CD14-positive monocyte (primary cell): ENCODE data around the gene CHST10. TPM values are rescaled to one million over a fixed set of nuclear protein-coding genes. Genes with fewer than 3 reads are reported as not detected.
"Not testable (repeated sequence)": the region's sequence is repeated elsewhere in the genome, so short reads cannot be mapped to it uniquely, and the experiment has no call there.

Experiments used
- DNase-seq, 3 donors: peaks; one replicate each; pipeline ENCODE4 v3.0.0-alpha.2; 2011 to 2022
- H2AFZ ChIP-seq: 2 replicates; pipeline ENCODE4 v1.6.0; 2012; ENCODE audit warnings: mild to moderate bottlenecking, low read depth, low read length, inconsistent platforms; ENCODE audit not compliant: insufficient read depth, poor library complexity, severe bottlenecking
- H3K27ac ChIP-seq, 2 donors: 1 replicate in 1 of 2; 2 replicates in 1 of 2; pipeline ENCODE4 v1.5.1; 2012 to 2013; ENCODE audit warnings: low read length in 2 of 2, control low read depth in 1 of 2, inconsistent platforms in 1 of 2, low read depth in 1 of 2, mild to moderate bottlenecking in 1 of 2
- H3K27me3 ChIP-seq, 2 donors: one replicate each; pipeline versions ENCODE4 v1.6.0 to v1.6.1; 2011 to 2013; ENCODE audit warnings: low read length in 2 of 2; ENCODE audit not compliant: control insufficient read depth in 2 of 2, insufficient read depth in 2 of 2
- H3K36me3 ChIP-seq, 2 donors: replicated peaks in 1 of 2; 1 replicate in 1 of 2; 2 replicates in 1 of 2; pipeline versions ENCODE4 v1.5.1 to v1.6.1; 2012 to 2013; ENCODE audit warnings: low read length in 2 of 2, control low read depth in 1 of 2, inconsistent platforms in 1 of 2, mild to moderate bottlenecking in 1 of 2; ENCODE audit not compliant: insufficient read depth in 2 of 2, control insufficient read depth in 1 of 2
- H3K4me1 ChIP-seq, 2 donors: 1 replicate in 1 of 2; 2 replicates in 1 of 2; pipeline versions ENCODE4 v1.5.1 to v1.6.1; 2012 to 2013; ENCODE audit warnings: low read length in 2 of 2, control low read depth in 1 of 2, inconsistent platforms in 1 of 2, mild to moderate bottlenecking in 1 of 2, moderate library complexity in 1 of 2; ENCODE audit not compliant: insufficient read depth in 2 of 2, control insufficient read depth in 1 of 2
- H3K4me2 ChIP-seq: replicated peaks from 2 replicates; pipeline ENCODE3; 2012; ENCODE audit warnings: low read length, moderate library complexity, mild to moderate bottlenecking; ENCODE audit not compliant: poor library complexity, severe bottlenecking; ENCODE audit errors: extremely low read depth
- H3K4me3 ChIP-seq, 3 experiments: fragments of 200-600 bp in 1 of 3; sonication (generic) in 1 of 3; replicated peaks in 1 of 3; 1 replicate in 2 of 3; 2 replicates in 1 of 3; pipeline ENCODE4 v1.5.1; 2011 to 2013; ENCODE audit warnings: low read length in 3 of 3, mild to moderate bottlenecking in 3 of 3, control low read depth in 2 of 3, low read depth in 2 of 3, inconsistent platforms in 1 of 3, moderate library complexity in 1 of 3
- H3K79me2 ChIP-seq: 2 replicates; pipeline ENCODE4 v1.6.0; 2012; ENCODE audit warnings: mild to moderate bottlenecking, control low read depth, inconsistent platforms, low read length, moderate library complexity; ENCODE audit not compliant: insufficient read depth
- H3K9ac ChIP-seq: 2 replicates; pipeline ENCODE4 v1.6.0; 2017; ENCODE audit warnings: low read length, mild to moderate bottlenecking; ENCODE audit not compliant: insufficient read depth, poor library complexity, severe bottlenecking
- H3K9me3 ChIP-seq, 2 donors: replicated peaks in 1 of 2; 1 replicate in 1 of 2; 2 replicates in 1 of 2; pipeline versions ENCODE4 v1.5.1 to v1.6.1; 2012 to 2013; ENCODE audit warnings: low read length in 2 of 2, control low read depth in 1 of 2; ENCODE audit not compliant: control insufficient read depth in 1 of 2, insufficient read depth in 1 of 2
- H4K20me1 ChIP-seq: 2 replicates; pipeline ENCODE4 v1.6.0; 2012; ENCODE audit warnings: mild to moderate bottlenecking, low read length, control low read depth, moderate library complexity; ENCODE audit not compliant: insufficient read depth
- H3K27ac Mint-ChIP-seq, 7 donors: one replicate each; pipeline ENCODE4 v1.8.0; 2020; ENCODE audit warnings: mild to moderate bottlenecking in 7 of 7, mixed read lengths in 7 of 7, moderate library complexity in 6 of 7, inconsistent platforms in 2 of 7
- H3K27me3 Mint-ChIP-seq, 3 donors: one replicate each; pipeline ENCODE4 v1.8.0; 2021 to 2022; ENCODE audit warnings: low read depth in 3 of 3, mild to moderate bottlenecking in 3 of 3, mixed read lengths in 3 of 3, moderate library complexity in 3 of 3, inconsistent platforms in 1 of 3
- H3K36me3 Mint-ChIP-seq, 2 donors: one replicate each; pipeline ENCODE4 v1.8.0; 2020; ENCODE audit warnings: mixed read lengths in 2 of 2, inconsistent platforms in 1 of 2, mild to moderate bottlenecking in 1 of 2
- H3K4me1 Mint-ChIP-seq: one replicate; pipeline ENCODE4 v1.8.0; 2020; ENCODE audit warnings: mild to moderate bottlenecking, mixed read lengths
- H3K4me3 Mint-ChIP-seq, 2 donors: one replicate each; pipeline ENCODE4 v1.8.0; 2020; ENCODE audit warnings: mild to moderate bottlenecking in 2 of 2, mixed read lengths in 2 of 2, moderate library complexity in 1 of 2
- H3K9me3 Mint-ChIP-seq, 7 donors: one replicate each; pipeline ENCODE4 v1.8.0; 2020 to 2022; ENCODE audit warnings: mixed read lengths in 7 of 7, mild to moderate bottlenecking in 6 of 7, moderate library complexity in 6 of 7, inconsistent platforms in 2 of 7
- CTCF ChIP-seq: fragments of 200-600 bp; IDR thresholded peaks from one replicate; pipeline ENCODE4 v1.8.0; 2022; ENCODE audit warnings: antibody characterized with exemption, mild to moderate bottlenecking
- WGBS: methylation state at CpG from one replicate; pipeline ENCODE4 v1.1.5; 2013; ENCODE audit warnings: missing lambda C conversion rate; ENCODE audit not compliant: insufficient coverage; 5-methylcytosine and 5-hydroxymethylcytosine counted together
- intact Hi-C, 2 donors: fragments of 100-400 bp; cut with micrococcal nuclease; formaldehyde crosslinking; loops; one replicate each; pipeline versions ENCODE4 v1.15.0 to v1.15.1; 2023
- polyA plus RNA-seq, 3 donors: library from polyadenylated mRNA; depleted of rRNA in 1 of 3; unstranded in 2 of 3; stranded (reverse) in 1 of 3; fragments of 300-500 nt in 2 of 3; fragments of >200 nt in 1 of 3; fragmentation: Illumina TruSeq in 2 of 3; gene quantifications; 1 replicate in 2 of 3; 2 replicates in 1 of 3; pipeline ENCODE4 v1.2.3, GENCODE V29; 2012 to 2021

The CHST10 gene
- polyA plus RNA-seq, 3 donors: 0.52 to 0.54 TPM; not detected in 1

- 88% methylated on average over 2 of the region's 7 CpGs for WGBS
- no peaks in the 10 kb centered on the region for H3K27me3 ChIP-seq
- DNase-seq: no peak
- H3K4me3 ChIP-seq: no peak overlapping the region
- no peak overlapping the region for H2AFZ ChIP-seq
- Mint-ChIP-seq H3K9me3 (peaks cover 9 to 27% (median 21%) of the 10 kb centered on the region in 7 donors), H3K27me3 (peaks cover 8 to 27% (median 17%) of the 10 kb centered on the region in 3 donors), H3K4me3 (no peak overlapping the region), H3K36me3 (no peaks in the 10 kb centered on the region), H3K4me1 (no peaks in the 10 kb centered on the region), H3K27ac (no peak overlapping the region)
- no peaks in the 10 kb centered on the region for H3K36me3 ChIP-seq
- peaks cover 0 to 17% of the 10 kb centered on the region in 2 donors for H3K9me3 ChIP-seq
- no peak overlapping the region for H3K9ac ChIP-seq
- H3K27ac ChIP-seq: no peak overlapping the region
- intact Hi-C loops: no loop called here
- no peaks in the 10 kb centered on the region for H3K4me1 ChIP-seq
- TF ChIP-seq CTCF: no peak
- no peaks in the 10 kb centered on the region for H4K20me1 ChIP-seq
- H3K79me2 ChIP-seq: no peaks in the 10 kb centered on the region
- H3K4me2 ChIP-seq: no peak overlapping the region
These were observed 64.9 kb downstream of the CHST10 start for GRCh38 chr2:100352521-100352920.

- Mint-ChIP-seq H3K9me3 (peaks cover 9 to 21% (median 13%) of the 10 kb centered on the region in 7 donors), H3K4me1 (no peaks in the 10 kb centered on the region), H3K27me3 (peaks cover 6 to 21% (median 15%) of the 10 kb centered on the region in 3 donors), H3K36me3 (no peaks in the 10 kb centered on the region), H3K4me3 (no peak overlapping the region), H3K27ac (no peak overlapping the region)
- Histone ChIP-seq H4K20me1 (no peaks in the 10 kb centered on the region), H3K4me1 (no peaks in the 10 kb centered on the region), H2AFZ (no peak overlapping the region), H3K9ac (no peak overlapping the region), H3K4me2 (no peak overlapping the region), H3K27ac (no peak overlapping the region), H3K4me3 (no peak overlapping the region), H3K9me3 (peaks cover 0 to 17% of the 10 kb centered on the region in 2 donors), H3K36me3 (no peaks in the 10 kb centered on the region), H3K79me2 (no peaks in the 10 kb centered on the region), H3K27me3 (no peaks in the 10 kb centered on the region)
- no peak for DNase-seq
- intact Hi-C loops: no loop called here
- TF ChIP-seq CTCF: no peak
- WGBS: 94% methylated on average over 11 of the region's 13 CpGs
These were observed 66.7 kb downstream of the CHST10 start for GRCh38 chr2:100350661-100351185.

- DNase-seq, H3K36me3 ChIP-seq, H3K4me2 ChIP-seq, H3K27ac ChIP-seq, H3K36me3 Mint-ChIP-seq, H4K20me1 ChIP-seq, intact Hi-C loops, H3K9ac ChIP-seq, H3K4me3 ChIP-seq, H3K27me3 ChIP-seq, H3K79me2 ChIP-seq, H3K27ac Mint-ChIP-seq, H3K4me1 Mint-ChIP-seq, H3K4me1 ChIP-seq, H3K4me3 Mint-ChIP-seq, H2AFZ ChIP-seq: not testable (repeated sequence)
- peaks cover 14 to 37% (median 25%) of the 10 kb centered on the region in 7 donors for H3K9me3 Mint-ChIP-seq
- H3K9me3 ChIP-seq: peaks cover 0 to 18% of the 10 kb centered on the region in 2 donors
- no CpG with 5 or more reads among the region's 1 CpG for WGBS
- H3K27me3 Mint-ChIP-seq: peaks cover 8 to 19% (median 10%) of the 10 kb centered on the region in 3 donors
These were observed 72.3 kb downstream of the CHST10 start for GRCh38 chr2:100345144-100345543.
